ENCODE measurements around the gene SEMA3F. TPM values are rescaled to one million over a fixed set of nuclear protein-coding genes. Genes with fewer than 3 reads are reported as not detected.
A peak's percentile ranks its signal among the peaks of the same experiment; 100 is the strongest.

SEMA3F gene
- total and polyA plus RNA-seq, 2 of the 4 experiments (the other 2 are of a cell fraction): 7.3 to 23.3 TPM

DNA sequence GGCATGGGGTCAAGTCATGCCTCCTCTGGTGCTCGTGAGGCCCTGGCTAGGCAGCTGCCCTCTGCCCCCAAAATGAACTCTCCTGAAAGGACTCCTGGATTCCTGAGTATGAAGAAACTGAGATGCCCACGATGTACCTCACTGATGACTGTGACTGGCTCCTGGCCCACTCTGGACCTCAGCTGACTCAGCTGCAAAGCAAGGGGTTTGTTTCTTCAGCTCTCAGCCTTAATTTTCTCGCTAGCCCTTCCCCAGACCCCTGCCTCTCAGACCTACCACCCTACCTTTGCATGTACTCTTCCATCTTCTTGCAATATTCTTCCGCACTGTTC lies 75.6 kb downstream of the SEMA3F start:
- no peak overlapping the region for H3K56ac ChIP-seq (ENCODE audit: extremely low read depth, insufficient read depth, low read length)
- H2AK5ac ChIP-seq (ENCODE audit: low read depth, low read length): no peak overlapping the region; the same call in 1 of the 2 replicates
- no peak overlapping the region for H3K4me3 ChIP-seq (ENCODE audit: insufficient read depth, low read depth, low read length)
- H2AK9ac ChIP-seq (replicated peaks; ENCODE audit: low read depth, low read length, poor library complexity): peak overlapping the region; percentile 76
- CTCF ChIA-PET: no interaction called here
- 79% methylated on average over 2 of the region's 4 CpGs; no CpG with 5 or more reads in 1 of the 2 experiments for whole genome bisulfite sequencing, 2 experiments (ENCODE audit: extremely low coverage in 2 of 2, insufficient read length in 1 of 2)
- BruUV-seq (replicated peaks): no TSS peak
- H3K4ac ChIP-seq (ENCODE audit: low read depth, low read length): no peak overlapping the region
- H3K9me3 ChIP-seq (ENCODE audit: control insufficient read depth, insufficient read depth, low read length): no peaks in the 10 kb centered on the region
- peak; percentile 63 for DNase-seq
- no peak overlapping the region for H2BK120ac ChIP-seq (ENCODE audit: low read depth, low read length)
- no peak overlapping the region for H2BK20ac ChIP-seq (ENCODE audit: low read depth, low read length)
- dilution Hi-C loops (cut with HindIII; ENCODE audit: low sequenced_read_pairs, unreplicated experiment) (no loop called here), in situ Hi-C loops (cut with MboI; ENCODE audit: low sequenced_read_pairs) (no loop called here), intact Hi-C loops (cut with micrococcal nuclease) (no loop called here)
- H4K91ac ChIP-seq (ENCODE audit: insufficient read depth, low read depth, low read length): no peak overlapping the region
- H2BK5ac ChIP-seq (ENCODE audit: low read depth, low read length, poor library complexity, severe bottlenecking): no peak overlapping the region
- H3K4me1 ChIP-seq (ENCODE audit: control insufficient read depth, insufficient read depth, low read length): peaks cover 7% of the 10 kb centered on the region
- H2BK15ac ChIP-seq (ENCODE audit: low read depth, low read length): no peak overlapping the region
- H3K36me3 ChIP-seq (ENCODE audit: control insufficient read depth, insufficient read depth, low read length): no peaks in the 10 kb centered on the region
- ATAC-seq (ENCODE audit: low read depth): no peak
- no peak overlapping the region for H4K8ac ChIP-seq (ENCODE audit: low read depth in 2 of 2, low read length in 2 of 2)
- POLR2A ChIA-PET (ENCODE audit: unreplicated experiment): no interaction called here
- H4K5ac ChIP-seq (ENCODE audit: low read depth, low read length): no peak overlapping the region
- H3K23ac ChIP-seq (ENCODE audit: low read depth, low read length): no peak overlapping the region; the same call in 1 of the 2 replicates
- H3K79me1 ChIP-seq (ENCODE audit: low read depth in 1 of 2, low read length in 2 of 2): peaks cover 0 to 18% of the 10 kb centered on the region in 2 experiments; a peak in 2 of 4 replicates
- H3K4me2 ChIP-seq (ENCODE audit: low read depth, low read length): no peak overlapping the region
- no peaks in the 10 kb centered on the region for H4K20me1 ChIP-seq (ENCODE audit: insufficient read depth, low read length)
- H3K14ac ChIP-seq (replicated peaks; ENCODE audit: low read depth, low read length): no peak overlapping the region
- H3K9me1 ChIP-seq (ENCODE audit: insufficient read depth, low read length): peaks cover 9% of the 10 kb centered on the region; the same call in 1 of the 2 replicates
- no peaks in the 10 kb centered on the region for H3K27me3 ChIP-seq (ENCODE audit: control insufficient read depth, insufficient read depth, low read length)
- H2AFZ ChIP-seq (replicated peaks; ENCODE audit: low read length, poor library complexity): peak overlapping the region; percentile 58
- no peak overlapping the region for H3K9ac ChIP-seq (ENCODE audit: low read depth, low read length)
- H3K18ac ChIP-seq (ENCODE audit: low read depth, low read length): no peak overlapping the region
- no peak overlapping the region for H3K27ac ChIP-seq (ENCODE audit: insufficient read depth, low read length)
- TF ChIP-seq MAZ (IDR thresholded peaks at IDR 0.05; ENCODE audit: borderline replicate concordance, low read depth, low read length) (no peak), BHLHE40 (IDR thresholded peaks at IDR 0.05; ENCODE audit: low read depth, low read length) (no peak), MAFK (IDR thresholded peaks at IDR 0.05; ENCODE audit: low read depth, low read length) (peak; percentile 43; the same call in 1 of the 2 replicates), CEBPB (IDR thresholded peaks at IDR 0.05; ENCODE audit: low read depth, low read length) (peak; percentile 65), NFE2L2 (IDR thresholded peaks at IDR 0.05; ENCODE audit: low read depth, low read length) (no peak), RFX5 (IDR thresholded peaks at IDR 0.05; ENCODE audit: low read depth, low read length) (no peak), RCOR1 (IDR thresholded peaks at IDR 0.05; ENCODE audit: insufficient replicate concordance, low read length) (no peak)
- TF ChIP-seq, protein P1, sequence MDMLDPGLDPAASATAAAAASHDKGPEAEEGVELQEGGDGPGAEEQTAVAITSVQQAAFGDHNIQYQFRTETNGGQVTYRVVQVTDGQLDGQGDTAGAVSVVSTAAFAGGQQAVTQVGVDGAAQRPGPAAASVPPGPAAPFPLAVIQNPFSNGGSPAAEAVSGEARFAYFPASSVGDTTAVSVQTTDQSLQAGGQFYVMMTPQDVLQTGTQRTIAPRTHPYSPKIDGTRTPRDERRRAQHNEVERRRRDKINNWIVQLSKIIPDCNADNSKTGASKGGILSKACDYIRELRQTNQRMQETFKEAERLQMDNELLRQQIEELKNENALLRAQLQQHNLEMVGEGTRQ (IDR thresholded peaks at IDR 0.05; ENCODE audit: low read depth, low read length): no peak
